ENCODE data around the gene LIMCH1. TPM values are rescaled to one million over a fixed set of nuclear protein-coding genes. Genes with fewer than 3 reads are reported as not detected.

Gene LIMCH1
- total and polyA plus RNA-seq, 10 donors = 14.4 to 434 (median 212) TPM

DNA sequence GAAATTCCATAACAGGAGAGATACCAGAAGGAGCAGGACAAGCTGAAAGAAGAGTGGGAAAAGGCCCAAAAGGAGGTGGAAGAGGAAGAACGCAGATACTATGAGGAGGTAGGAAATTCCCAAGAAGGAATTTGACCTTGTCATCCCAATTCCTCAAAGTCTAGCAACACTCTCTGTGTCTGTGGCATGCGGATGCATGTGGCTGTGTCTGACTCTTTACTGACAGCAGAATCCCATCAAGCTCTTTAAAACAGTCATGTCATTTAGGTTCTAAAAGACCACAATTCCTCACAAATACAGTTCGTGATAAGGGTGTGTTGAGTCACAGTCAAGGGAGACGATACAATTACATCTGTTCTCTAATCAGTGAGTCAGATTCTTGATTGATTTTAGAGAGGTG, 142.0 kb downstream of the LIMCH1 start:
- WGBS, 5 donors = 68 to 81% (median 76%) methylated on average over 4 of the region's 4 CpGs
- peak in 1 of 3 donors; percentile 13 for TF ChIP-seq POLR2AphosphoS5 (IDR thresholded peaks at IDR 0.05)
- TF ChIP-seq CTCF (IDR thresholded peaks at IDR 0.05 in 8 of 11, conservative IDR thresholded peaks at IDR 0.05 in 3 of 11) = no peak
- TF ChIP-seq POLR2A (IDR thresholded peaks at IDR 0.05) = no peak
- Histone ChIP-seq H3K9me3 (no peaks in the 10 kb centered on the region), H3K36me3 (peaks cover 0 to 85% (median 14%) of the 10 kb centered on the region in 6 donors), H3K4me3 (no peak overlapping the region), H3K27me3 (replicated peaks in 1 of 7) (peaks cover 0 to 5% (median 0%) of the 10 kb centered on the region in 7 donors), H3K4me1 (no peaks in the 10 kb centered on the region), H3K27ac (no peak overlapping the region)
- intact Hi-C loops (cut with DNase I; ENCODE audit: low total_unique reads) = no loop called here
- DNase-seq = no peak

DNA sequence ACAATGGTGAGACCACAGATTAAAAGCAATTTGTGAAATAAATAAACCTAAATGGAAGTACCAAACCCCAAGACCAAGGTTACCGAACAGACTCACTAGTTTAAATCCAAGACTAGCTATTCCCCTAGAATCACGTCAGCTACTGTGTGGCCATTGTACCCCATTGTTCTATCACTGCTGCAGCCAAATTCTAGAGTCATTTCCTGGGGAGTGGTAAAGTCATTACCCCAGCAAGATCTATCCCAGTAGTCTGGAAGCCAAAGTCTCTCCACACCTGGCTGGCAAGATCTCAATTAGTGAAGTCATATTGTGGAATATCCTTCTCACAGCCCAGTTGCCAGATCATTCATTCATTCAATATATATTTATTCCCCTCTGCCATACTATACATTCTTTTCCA, 143.1 kb downstream of the LIMCH1 start:
- Histone ChIP-seq H3K36me3 (peaks cover 0 to 91% (median 14%) of the 10 kb centered on the region in 6 donors), H3K27me3 (replicated peaks in 1 of 7) (peaks cover 0 to 5% (median 0%) of the 10 kb centered on the region in 7 donors), H3K27ac (no peak overlapping the region), H3K4me1 (no peaks in the 10 kb centered on the region), H3K9me3 (no peaks in the 10 kb centered on the region), H3K4me3 (no peak overlapping the region)
- no peak for DNase-seq
- WGBS, 5 donors = 86 to 94% (median 90%) methylated on average over 2 of the region's 2 CpGs
- TF ChIP-seq POLR2AphosphoS5 (IDR thresholded peaks at IDR 0.05) = no peak
- no peak for TF ChIP-seq POLR2A (IDR thresholded peaks at IDR 0.05)
- TF ChIP-seq CTCF (IDR thresholded peaks at IDR 0.05 in 8 of 11, conservative IDR thresholded peaks at IDR 0.05 in 3 of 11) = no peak
- intact Hi-C loops (cut with DNase I; ENCODE audit: low total_unique reads) = no loop called here

DNA sequence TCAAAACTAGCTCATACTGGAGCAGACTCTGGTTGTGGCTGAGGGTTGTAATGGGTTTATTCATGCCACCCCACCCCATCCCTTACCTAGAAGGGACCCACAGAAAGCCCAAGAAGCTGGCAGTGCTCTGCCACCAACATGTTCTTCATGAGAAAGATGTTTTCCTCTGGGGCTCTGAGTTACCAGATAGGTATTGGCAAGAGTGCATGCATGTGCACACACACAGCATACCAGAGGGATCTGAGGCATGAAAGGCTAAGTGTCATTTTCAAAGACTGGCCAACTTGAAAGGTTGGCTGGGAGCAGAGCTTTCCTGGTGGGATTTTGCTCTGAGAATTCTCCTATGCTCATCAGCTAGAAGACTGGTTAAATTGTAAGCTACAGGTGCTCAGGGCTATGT, 145.4 kb downstream of the LIMCH1 start:
- no peak overlapping the region for H3K4me3 ChIP-seq
- no peak overlapping the region for H3K27ac ChIP-seq
- H3K27me3 ChIP-seq (replicated peaks in 1 of 7) = peaks cover 0 to 5% (median 0%) of the 10 kb centered on the region in 7 donors
- H3K36me3 ChIP-seq = peaks cover 0 to 86% (median 14%) of the 10 kb centered on the region in 6 donors
- intact Hi-C loops (cut with DNase I; ENCODE audit: low total_unique reads) = no loop called here
- DNase-seq = no peak
- no peaks in the 10 kb centered on the region for H3K4me1 ChIP-seq
- TF ChIP-seq POLR2AphosphoS5 (IDR thresholded peaks at IDR 0.05) = no peak
- TF ChIP-seq POLR2A (IDR thresholded peaks at IDR 0.05) = no peak
- TF ChIP-seq CTCF (IDR thresholded peaks at IDR 0.05 in 8 of 11, conservative IDR thresholded peaks at IDR 0.05 in 3 of 11) = no peak
- H3K9me3 ChIP-seq = no peaks in the 10 kb centered on the region

GRCh38 chr4:41686893-41687292, 148.9 kb downstream of the LIMCH1 start:
- Histone ChIP-seq H3K27ac (no peak overlapping the region), H3K27me3 (replicated peaks in 1 of 7) (no peaks in the 10 kb centered on the region), H3K36me3 (peaks cover 0 to 88% (median 11%) of the 10 kb centered on the region in 6 donors), H3K4me3 (no peak overlapping the region), H3K4me1 (no peaks in the 10 kb centered on the region), H3K9me3 (no peaks in the 10 kb centered on the region)
- intact Hi-C loops (cut with DNase I; ENCODE audit: low total_unique reads) = no loop called here
- no peak for TF ChIP-seq POLR2A (IDR thresholded peaks at IDR 0.05)
- no peak for TF ChIP-seq POLR2AphosphoS5 (IDR thresholded peaks at IDR 0.05)
- no peak for TF ChIP-seq CTCF (IDR thresholded peaks at IDR 0.05 in 8 of 11, conservative IDR thresholded peaks at IDR 0.05 in 3 of 11)
- 78 to 96% (median 88%) methylated on average over 8 of the region's 8 CpGs for WGBS, 5 donors
- DNase-seq = no peak
